Measurements from ENCODE around the gene LCAT.
A peak's percentile ranks its signal among the peaks of the same experiment; 100 is the strongest.

- TF ChIP-seq, protein P1, sequence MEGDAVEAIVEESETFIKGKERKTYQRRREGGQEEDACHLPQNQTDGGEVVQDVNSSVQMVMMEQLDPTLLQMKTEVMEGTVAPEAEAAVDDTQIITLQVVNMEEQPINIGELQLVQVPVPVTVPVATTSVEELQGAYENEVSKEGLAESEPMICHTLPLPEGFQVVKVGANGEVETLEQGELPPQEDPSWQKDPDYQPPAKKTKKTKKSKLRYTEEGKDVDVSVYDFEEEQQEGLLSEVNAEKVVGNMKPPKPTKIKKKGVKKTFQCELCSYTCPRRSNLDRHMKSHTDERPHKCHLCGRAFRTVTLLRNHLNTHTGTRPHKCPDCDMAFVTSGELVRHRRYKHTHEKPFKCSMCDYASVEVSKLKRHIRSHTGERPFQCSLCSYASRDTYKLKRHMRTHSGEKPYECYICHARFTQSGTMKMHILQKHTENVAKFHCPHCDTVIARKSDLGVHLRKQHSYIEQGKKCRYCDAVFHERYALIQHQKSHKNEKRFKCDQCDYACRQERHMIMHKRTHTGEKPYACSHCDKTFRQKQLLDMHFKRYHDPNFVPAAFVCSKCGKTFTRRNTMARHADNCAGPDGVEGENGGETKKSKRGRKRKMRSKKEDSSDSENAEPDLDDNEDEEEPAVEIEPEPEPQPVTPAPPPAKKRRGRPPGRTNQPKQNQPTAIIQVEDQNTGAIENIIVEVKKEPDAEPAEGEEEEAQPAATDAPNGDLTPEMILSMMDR (IDR thresholded peaks at IDR 0.05) = no peak
- TF ChIP-seq POLR2A (IDR thresholded peaks at IDR 0.05; ENCODE audit: low read depth) (no peak), POLR2AphosphoS5 (IDR thresholded peaks at IDR 0.05) (peak in 1 of 2 donors; percentile 51), EP300 (IDR thresholded peaks at IDR 0.05) (no peak)
These were observed 20.4 kb downstream of the LCAT start for GRCh38 chr16:67923414-67924116.

Data from esophagus muscularis mucosa (tissue), 4 donors.